Nephron (organoid): ENCODE data around the gene ERFL.
A peak's percentile ranks its signal among the peaks of the same experiment; 100 is the strongest.

Experiments used
- H3K27ac Mint-ChIP-seq, 3 experiments: 2 replicates each; pipeline ENCODE4 v1.8.0; 2020; ENCODE audit warnings: mixed read lengths in 3 of 3, mild to moderate bottlenecking in 2 of 3, moderate library complexity in 1 of 3
- H3K27me3 Mint-ChIP-seq: 2 replicates; pipeline ENCODE4 v1.8.0; 2021; ENCODE audit warnings: low read depth, mild to moderate bottlenecking, moderate library complexity, mixed read lengths
- H3K36me3 Mint-ChIP-seq: 2 replicates; pipeline ENCODE4 v1.8.0; 2020; ENCODE audit warnings: low read depth, mixed read lengths
- H3K4me1 Mint-ChIP-seq: 2 replicates; pipeline ENCODE4 v1.8.0; 2020; ENCODE audit warnings: mixed read lengths
- H3K4me3 Mint-ChIP-seq, 3 experiments: 2 replicates each; pipeline ENCODE4 v1.8.0; 2020; ENCODE audit warnings: mild to moderate bottlenecking in 3 of 3, mixed read lengths in 3 of 3, moderate library complexity in 2 of 3
- H3K9me3 Mint-ChIP-seq: 2 replicates; pipeline ENCODE4 v1.8.0; 2020; ENCODE audit warnings: mixed read lengths
- TF ChIP-seq, protein P1 (sequence below), 3 experiments: fragments of 200-600 bp; sonication (generic); IDR thresholded peaks; one replicate each; pipeline ENCODE4 v1.5.0; 2021; ENCODE audit warnings: antibody characterized with exemption in 3 of 3; ENCODE audit not compliant: unreplicated experiment in 3 of 3

ERFL gene

DNA sequence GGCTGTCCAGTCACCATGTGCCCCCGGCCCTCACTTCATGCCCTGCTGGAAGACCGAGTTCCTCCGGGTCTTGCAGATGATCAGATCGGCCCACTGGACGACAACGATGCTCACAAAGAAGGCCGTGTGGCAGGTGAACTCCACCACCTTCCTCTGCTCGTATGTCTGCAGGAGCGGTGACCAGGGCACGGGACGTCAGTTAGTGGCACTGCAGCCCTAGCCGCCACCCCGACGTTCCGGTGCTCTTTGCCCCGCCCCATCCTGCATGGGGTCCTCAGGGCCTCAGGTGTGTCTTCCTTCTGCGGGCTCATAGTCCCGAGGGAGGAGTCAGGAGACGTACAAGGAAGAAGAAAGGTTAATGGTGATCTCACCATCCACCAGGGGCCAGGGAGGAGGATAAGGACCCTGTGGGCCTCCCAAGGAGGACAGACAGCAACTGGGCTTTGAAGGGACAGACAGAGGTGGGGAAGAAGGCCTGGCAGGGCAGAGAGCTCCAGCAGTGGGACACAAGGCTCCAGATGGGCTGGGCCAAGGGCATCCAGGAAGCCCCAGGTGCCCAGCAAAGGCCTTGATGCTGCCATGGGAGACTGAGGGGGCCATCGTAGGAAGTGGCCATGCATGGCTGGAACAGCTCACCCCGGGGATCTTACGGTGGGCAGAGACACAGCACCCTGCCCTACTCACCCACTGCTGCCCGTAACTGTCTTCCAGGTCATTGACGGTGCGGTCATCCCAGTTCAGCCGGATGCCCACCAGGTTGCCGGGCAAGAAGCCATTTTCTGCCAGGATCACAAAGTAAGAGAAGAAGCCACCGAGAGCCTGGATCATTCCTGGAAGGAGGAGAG lies 40.7 kb upstream of the ERFL start:
- Mint-ChIP-seq H3K27ac (no peak overlapping the region), H3K36me3 (no peaks in the 10 kb centered on the region), H3K4me3 (no peak overlapping the region), H3K9me3 (no peaks in the 10 kb centered on the region), H3K27me3 (peaks cover 15% of the 10 kb centered on the region), H3K4me1 (no peaks in the 10 kb centered on the region)
- TF ChIP-seq, protein P1, sequence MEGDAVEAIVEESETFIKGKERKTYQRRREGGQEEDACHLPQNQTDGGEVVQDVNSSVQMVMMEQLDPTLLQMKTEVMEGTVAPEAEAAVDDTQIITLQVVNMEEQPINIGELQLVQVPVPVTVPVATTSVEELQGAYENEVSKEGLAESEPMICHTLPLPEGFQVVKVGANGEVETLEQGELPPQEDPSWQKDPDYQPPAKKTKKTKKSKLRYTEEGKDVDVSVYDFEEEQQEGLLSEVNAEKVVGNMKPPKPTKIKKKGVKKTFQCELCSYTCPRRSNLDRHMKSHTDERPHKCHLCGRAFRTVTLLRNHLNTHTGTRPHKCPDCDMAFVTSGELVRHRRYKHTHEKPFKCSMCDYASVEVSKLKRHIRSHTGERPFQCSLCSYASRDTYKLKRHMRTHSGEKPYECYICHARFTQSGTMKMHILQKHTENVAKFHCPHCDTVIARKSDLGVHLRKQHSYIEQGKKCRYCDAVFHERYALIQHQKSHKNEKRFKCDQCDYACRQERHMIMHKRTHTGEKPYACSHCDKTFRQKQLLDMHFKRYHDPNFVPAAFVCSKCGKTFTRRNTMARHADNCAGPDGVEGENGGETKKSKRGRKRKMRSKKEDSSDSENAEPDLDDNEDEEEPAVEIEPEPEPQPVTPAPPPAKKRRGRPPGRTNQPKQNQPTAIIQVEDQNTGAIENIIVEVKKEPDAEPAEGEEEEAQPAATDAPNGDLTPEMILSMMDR (IDR thresholded peaks at IDR 0.05; ENCODE audit: unreplicated experiment in 3 of 3): no peak

DNA sequence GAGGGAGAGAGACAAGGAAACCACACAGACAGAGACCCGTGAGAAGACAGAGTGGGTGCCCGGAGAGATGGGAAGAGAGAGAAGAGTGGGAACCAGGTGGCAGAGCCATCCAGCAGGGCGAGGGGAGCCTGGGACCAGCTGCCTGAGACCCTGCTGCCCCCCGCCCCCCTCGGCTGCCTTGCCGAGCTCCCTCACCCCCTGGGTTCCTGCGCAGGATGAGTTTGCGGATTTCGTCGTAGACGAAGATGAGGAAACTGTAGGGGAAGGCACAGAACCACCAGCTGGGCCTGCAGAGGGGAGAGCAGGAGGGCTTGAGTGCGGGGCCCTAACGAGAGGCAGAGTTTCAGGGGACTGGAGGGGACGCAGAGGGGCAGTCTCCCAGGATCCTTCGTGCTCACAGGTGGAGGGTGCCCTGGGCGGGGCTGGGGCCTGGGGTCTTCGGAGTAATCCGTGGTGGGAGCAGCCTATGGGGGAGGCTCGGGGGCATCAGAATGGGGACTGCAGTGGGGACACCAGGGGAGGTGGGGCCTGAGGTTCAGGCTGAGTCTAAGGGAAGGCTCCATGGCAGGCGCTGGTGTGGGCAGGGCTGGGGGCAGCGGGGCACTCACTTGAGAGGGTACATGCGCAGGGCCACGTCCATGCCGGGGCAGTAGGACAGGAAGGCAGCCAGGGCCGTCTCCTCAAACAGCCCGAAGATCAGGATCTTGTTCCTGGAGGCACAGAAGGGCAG lies 39.0 kb upstream of the ERFL start:
- Mint-ChIP-seq H3K27me3 (peaks cover 15% of the 10 kb centered on the region), H3K36me3 (no peaks in the 10 kb centered on the region), H3K4me1 (no peaks in the 10 kb centered on the region), H3K9me3 (no peaks in the 10 kb centered on the region), H3K27ac (no peak overlapping the region), H3K4me3 (no peak overlapping the region)
- TF ChIP-seq, protein P1 (IDR thresholded peaks at IDR 0.05; ENCODE audit: unreplicated experiment in 3 of 3): no peak

DNA sequence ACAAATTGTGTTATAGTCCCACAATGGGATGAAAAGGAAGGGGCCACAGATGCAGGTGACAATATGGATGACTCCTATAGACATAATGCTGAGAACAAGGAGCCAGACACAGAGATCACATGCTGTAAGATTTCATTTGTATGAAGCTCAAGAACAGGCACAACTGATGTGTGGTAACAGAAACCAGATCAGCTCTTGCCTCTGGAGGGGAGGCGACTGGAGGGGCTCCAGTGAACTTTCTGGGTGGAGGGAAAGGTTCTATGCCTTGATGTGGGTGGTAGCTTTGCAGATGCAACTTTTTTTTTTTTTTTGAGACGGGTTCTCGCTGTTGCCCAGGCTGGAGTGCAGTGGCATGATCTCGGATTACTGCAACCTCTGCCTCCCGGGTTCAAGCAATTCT lies 36.9 kb upstream of the ERFL start:
- no peaks in the 10 kb centered on the region for H3K36me3 Mint-ChIP-seq
- H3K4me1 Mint-ChIP-seq: no peaks in the 10 kb centered on the region
- peaks cover 10% of the 10 kb centered on the region for H3K27me3 Mint-ChIP-seq
- no peak overlapping the region for H3K4me3 Mint-ChIP-seq
- no peak overlapping the region for H3K27ac Mint-ChIP-seq
- no peaks in the 10 kb centered on the region for H3K9me3 Mint-ChIP-seq
- TF ChIP-seq, protein P1 (IDR thresholded peaks at IDR 0.05; ENCODE audit: unreplicated experiment in 3 of 3): no peak

DNA sequence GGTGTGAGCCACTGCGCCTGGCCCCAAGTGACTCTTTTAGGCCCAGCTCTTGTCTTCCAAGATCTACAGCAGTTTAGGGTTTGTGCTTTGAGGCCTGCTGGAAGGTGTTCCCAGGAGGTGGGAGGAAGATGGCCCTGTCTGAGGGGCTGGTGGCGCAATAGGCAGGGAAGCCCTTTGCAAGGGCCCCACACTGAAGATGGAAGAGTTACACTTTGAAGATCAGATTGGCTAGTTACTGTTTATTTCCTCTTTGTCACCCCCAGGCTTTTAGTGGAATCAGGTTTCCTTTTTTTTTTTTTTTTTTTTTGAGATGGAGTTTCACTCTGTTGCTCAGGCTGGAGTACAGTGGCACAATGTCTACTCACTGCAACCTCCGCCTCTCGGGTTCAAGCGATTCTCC lies 32.7 kb upstream of the ERFL start:
- Mint-ChIP-seq H3K4me1 (peaks cover 12% of the 10 kb centered on the region), H3K27ac (peak overlapping the region in 1 of 3 experiments; percentile 47), H3K9me3 (no peaks in the 10 kb centered on the region), H3K27me3 (no peaks in the 10 kb centered on the region), H3K36me3 (no peaks in the 10 kb centered on the region), H3K4me3 (peak overlapping the region; percentile 23 to 63 (median 50))
- TF ChIP-seq, protein P1 (IDR thresholded peaks at IDR 0.05; ENCODE audit: unreplicated experiment in 3 of 3): no peak

DNA sequence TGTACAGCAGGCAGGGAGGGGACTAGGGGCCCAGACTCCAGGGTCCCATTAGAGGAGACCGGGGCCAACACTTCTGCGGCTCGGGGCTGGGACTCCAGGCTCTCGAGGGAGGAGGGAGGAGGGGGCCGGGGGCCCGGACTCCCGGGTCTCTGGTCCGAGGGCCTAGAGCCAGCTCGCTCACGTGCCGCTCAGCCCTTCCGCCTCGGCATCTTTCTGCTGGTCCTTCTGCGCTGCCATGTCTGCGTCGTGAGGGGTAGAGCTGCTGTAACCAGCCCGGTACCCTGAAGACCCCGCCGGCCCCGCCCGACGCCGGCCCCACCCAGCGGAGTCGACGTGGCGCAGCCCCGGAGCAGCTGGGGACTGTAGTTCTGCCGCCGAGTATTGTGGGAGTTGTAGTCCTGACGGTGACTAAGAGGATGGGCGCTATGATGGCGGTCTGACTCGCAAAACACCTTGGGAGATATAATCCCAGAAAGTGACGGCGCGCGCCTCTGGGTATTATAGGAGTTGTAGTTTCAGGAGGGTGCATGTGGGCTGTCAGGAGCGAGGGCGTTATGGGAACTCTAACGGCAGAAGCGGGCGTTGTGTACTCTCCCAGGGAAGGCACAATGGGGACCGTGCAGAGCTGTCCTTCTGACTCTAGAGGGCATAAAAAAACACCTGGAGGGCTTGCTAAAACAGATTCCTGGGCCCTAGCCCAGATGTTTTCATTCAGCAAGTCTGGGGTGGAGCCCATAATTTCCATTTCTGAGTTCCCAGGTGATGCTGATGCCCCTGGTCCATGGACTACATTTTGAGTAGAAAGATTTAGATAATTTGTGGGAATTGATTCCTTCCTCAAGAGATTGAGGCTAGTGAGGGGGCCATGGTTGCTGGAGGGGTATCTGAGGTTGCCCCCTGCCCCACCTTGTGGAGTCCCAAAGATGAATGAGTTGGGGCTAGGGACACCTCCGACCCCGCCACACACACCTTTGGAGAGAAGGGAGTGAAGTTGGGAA lies 31.1 kb upstream of the ERFL start, which contains the start of gene RABAC1:
TSS of gene RABAC1 (minus strand) at position 266 of the 998 bp plus-strand sequence. CDS start at position 237, 29 bp downstream.
- Mint-ChIP-seq H3K4me1 (peaks cover 12% of the 10 kb centered on the region), H3K9me3 (no peaks in the 10 kb centered on the region), H3K36me3 (no peaks in the 10 kb centered on the region), H3K4me3 (peak within 1 kb of the TSS; percentile 88 to 93 (median 90)), H3K27ac (peak within 1 kb of the TSS; percentile 44 to 88 (median 84)), H3K27me3 (no peaks in the 10 kb centered on the region)
- TF ChIP-seq, protein P1 (IDR thresholded peaks at IDR 0.05; ENCODE audit: unreplicated experiment in 3 of 3): peak in 1 of 3 experiments; percentile 9
